Measurements from ENCODE around the gene EZR. TPM values are rescaled to one million over a fixed set of nuclear protein-coding genes. Genes with fewer than 3 reads are reported as not detected.

Gene EZR
- total and polyA plus RNA-seq, 9 of the 15 experiments (the other 6 are each of a cell fraction or from before 2014, with no cell fraction given), result 36.5 to 162 (median 104) TPM

DNA sequence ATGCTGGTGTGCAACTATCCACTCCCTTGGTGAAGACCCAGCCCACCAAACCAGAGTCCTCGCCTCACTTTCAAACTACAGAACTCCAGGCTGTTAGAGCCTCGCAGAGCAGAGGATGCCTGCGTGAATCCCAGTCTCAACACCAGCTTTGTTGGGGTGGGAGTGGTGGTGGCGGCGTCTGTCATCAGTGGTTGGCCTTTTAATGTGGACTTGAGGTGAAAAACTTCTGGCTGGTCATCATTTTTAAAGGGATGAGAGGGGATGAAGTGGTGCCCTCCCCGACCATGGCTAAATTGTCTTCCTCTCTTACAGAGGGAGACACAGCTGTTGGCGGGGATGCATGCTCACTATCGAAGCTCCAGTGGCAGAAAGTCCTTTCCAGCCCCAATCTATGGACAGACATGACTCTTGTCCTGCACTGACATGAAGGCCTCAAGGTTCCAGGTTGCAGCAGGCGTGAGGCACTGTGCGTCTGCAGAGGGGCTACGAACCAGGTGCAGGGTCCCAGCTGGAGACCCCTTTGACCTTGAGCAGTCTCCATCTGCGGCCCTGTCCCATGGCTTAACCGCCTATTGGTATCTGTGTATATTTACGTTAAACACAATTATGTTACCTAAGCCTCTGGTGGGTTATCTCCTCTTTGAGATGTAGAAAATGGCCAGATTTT, 54.9 kb downstream of the EZR start (continued):
- TF ChIP-seq RBBP5 (IDR thresholded peaks at IDR 0.05; ENCODE audit: borderline replicate concordance, insufficient read depth, low read length, poor library complexity, severe bottlenecking) (no peak), ADNP (tag; IDR thresholded peaks at IDR 0.05) (no peak), NFYB (IDR thresholded peaks at IDR 0.05; ENCODE audit: extremely low read depth, insufficient read length) (no peak), POLR2G (IDR thresholded peaks at IDR 0.05; ENCODE audit: low read depth, low read length) (peak; percentile 28), KLF1 (tag; IDR thresholded peaks at IDR 0.05) (no peak)

DNA sequence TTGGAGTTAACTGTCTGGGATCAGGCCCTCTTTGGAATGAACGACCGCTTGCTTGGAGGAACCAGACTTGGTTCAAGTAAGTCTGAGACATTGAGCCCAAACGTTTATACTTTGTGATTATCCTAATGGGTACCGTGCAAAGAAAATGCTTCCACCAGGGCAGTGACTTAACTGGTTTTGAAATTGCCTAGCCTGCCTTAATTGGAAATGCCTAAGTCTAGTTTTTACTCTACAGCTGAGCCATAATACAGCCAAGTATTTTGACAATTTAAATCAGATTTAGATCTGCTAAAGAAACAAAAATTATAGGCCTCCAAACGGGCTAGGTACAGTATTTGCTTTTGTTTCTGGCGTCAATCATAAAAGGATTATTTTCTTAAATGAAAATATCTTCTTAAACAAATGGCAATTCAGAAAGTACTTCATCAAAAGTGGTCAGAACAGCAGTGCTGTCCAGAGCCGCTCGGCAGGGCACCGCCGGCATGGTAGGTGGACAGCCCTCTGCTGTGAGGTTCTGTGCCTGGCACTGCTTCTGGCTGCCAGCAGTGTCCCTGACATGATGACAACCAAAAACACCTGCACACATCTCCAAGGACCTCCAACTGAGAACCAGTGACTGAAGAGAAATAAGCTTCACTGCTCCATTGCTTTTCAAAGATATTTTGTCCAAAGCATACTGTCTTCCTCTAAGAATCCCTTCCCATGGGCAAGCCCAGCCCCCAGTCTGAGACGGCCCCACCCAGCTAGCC, 55.6 kb downstream of the EZR start:
- no peaks in the 10 kb centered on the region for H3K9me1 ChIP-seq (ENCODE audit: control insufficient read depth, insufficient read depth, low read length)
- ATAC-seq, result no peak
- POLR2A ChIA-PET, result interaction anchor here (0.7 to 3.1 kb wide), 12 partner anchors 8 to 301 kb away, joined by 3 to 16 read pairs (median 3); partner anchors contain the start of gene DYNLT1
- H2AFZ ChIP-seq (ENCODE audit: low read depth, low read length), result no peak overlapping the region
- BruUV-seq (replicated peaks), result no TSS peak
- H3K79me2 ChIP-seq (ENCODE audit: control insufficient read depth, insufficient read depth, low read length), result no peaks in the 10 kb centered on the region
- CTCF ChIA-PET (ENCODE audit: low intra/inter-chr PET ratio), result no interaction called here
- 65% methylated on average over 11 of the region's 11 CpGs for WGBS (ENCODE audit: insufficient coverage, low coverage, missing lambda C conversion rate)
- no peak overlapping the region for H3K27ac ChIP-seq (ENCODE audit: extremely low read depth, low read depth, low read length)
- no peak overlapping the region for H3K4me3 ChIP-seq
- FAIRE-seq, result peak; percentile 37
- no peaks in the 10 kb centered on the region for H3K9me3 ChIP-seq (replicated peaks; ENCODE audit: control insufficient read depth, insufficient read depth, low read depth, low read length)
- TF ChIP-seq SIX5 (IDR thresholded peaks at IDR 0.05; ENCODE audit: borderline replicate concordance in 1 of 2, insufficient read depth in 1 of 2, low read depth in 1 of 2, low read length in 2 of 2) (no peak), KDM4B (IDR thresholded peaks at IDR 0.05; ENCODE audit: borderline replicate concordance in 2 of 2, low read depth in 1 of 2) (no peak), FOXA3 (CRISPR knock-in tag; conservative IDR thresholded peaks at IDR 0.05 in 1 of 2, IDR thresholded peaks at IDR 0.05 in 1 of 2) (0 out of 4 replicates have a peak, but pooled peaks of 1 of the 2 experiments have one; percentile 20), RBM17 (IDR thresholded peaks at IDR 0.05; ENCODE audit: borderline replicate concordance, low read depth, low read length) (no peak), CBX5 (IDR thresholded peaks at IDR 0.05; ENCODE audit: borderline replicate concordance, low read depth) (no peak), HDGF (IDR thresholded peaks at IDR 0.05) (no peak), POLR2G (IDR thresholded peaks at IDR 0.05; ENCODE audit: low read depth, low read length) (peak; percentile 43), ARID1B (IDR thresholded peaks at IDR 0.05) (no peak), NRF1 (conservative IDR thresholded peaks at IDR 0.05 in 1 of 2, IDR thresholded peaks at IDR 0.05 in 1 of 2) (no peak), DIDO1 (tag; IDR thresholded peaks at IDR 0.05; ENCODE audit: low read depth) (no peak)
- TF ChIP-seq, protein P1, sequence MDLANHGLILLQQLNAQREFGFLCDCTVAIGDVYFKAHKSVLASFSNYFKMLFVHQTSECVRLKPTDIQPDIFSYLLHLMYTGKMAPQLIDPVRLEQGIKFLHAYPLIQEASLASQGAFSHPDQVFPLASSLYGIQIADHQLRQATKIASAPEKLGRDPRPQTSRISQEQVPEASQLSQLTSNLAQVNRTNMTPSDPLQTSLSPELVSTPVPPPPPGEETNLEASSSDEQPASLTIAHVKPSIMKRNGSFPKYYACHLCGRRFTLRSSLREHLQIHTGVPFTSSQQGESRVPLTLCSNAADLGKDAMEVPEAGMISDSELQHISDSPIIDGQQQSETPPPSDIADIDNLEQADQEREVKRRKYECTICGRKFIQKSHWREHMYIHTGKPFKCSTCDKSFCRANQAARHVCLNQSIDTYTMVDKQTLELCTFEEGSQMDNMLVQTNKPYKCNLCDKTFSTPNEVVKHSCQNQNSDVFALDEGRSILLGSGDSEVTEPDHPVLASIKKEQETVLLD (IDR thresholded peaks at IDR 0.05), result no peak
- TF ChIP-seq, protein P2, sequence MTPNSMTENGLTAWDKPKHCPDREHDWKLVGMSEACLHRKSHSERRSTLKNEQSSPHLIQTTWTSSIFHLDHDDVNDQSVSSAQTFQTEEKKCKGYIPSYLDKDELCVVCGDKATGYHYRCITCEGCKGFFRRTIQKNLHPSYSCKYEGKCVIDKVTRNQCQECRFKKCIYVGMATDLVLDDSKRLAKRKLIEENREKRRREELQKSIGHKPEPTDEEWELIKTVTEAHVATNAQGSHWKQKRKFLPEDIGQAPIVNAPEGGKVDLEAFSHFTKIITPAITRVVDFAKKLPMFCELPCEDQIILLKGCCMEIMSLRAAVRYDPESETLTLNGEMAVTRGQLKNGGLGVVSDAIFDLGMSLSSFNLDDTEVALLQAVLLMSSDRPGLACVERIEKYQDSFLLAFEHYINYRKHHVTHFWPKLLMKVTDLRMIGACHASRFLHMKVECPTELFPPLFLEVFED (CRISPR knock-in tag; conservative IDR thresholded peaks at IDR 0.05), result 0 out of 2 replicates have a peak, but pooled peaks have one; percentile 59
- no peak for DNase-seq (ENCODE audit: extremely low read depth in 1 of 4, low spot score in 3 of 4)
- H4K20me1 ChIP-seq (replicated peaks; ENCODE audit: control insufficient read depth, insufficient read depth, low read length), result peaks cover 1% of the 10 kb centered on the region; the same call in 1 of the 2 replicates
- in situ Hi-C loops (cut with MboI), result no loop called here
- H3K27me3 ChIP-seq (ENCODE audit: control insufficient read depth in 2 of 2, insufficient read depth in 2 of 2, low read length in 2 of 2), result 0 out of 5 replicates have a peak, but pooled peaks cover 0 to 4% of the 10 kb centered on the region in 2 experiments
- peak overlapping the region; percentile 51; the same call in 1 of the 2 replicates for H3K4me2 ChIP-seq (ENCODE audit: insufficient read depth, low read length)
- H3K4me1 ChIP-seq (replicated peaks in 1 of 2; ENCODE audit: control insufficient read depth in 2 of 2, insufficient read depth in 2 of 2, low read length in 2 of 2), result peaks cover 20 to 32% of the 10 kb centered on the region in 2 experiments; a peak in 4 of 5 replicates
- peak overlapping the region in 1 of 2 experiments; percentile 23; a peak in 1 of 4 replicates for H3K9ac ChIP-seq (ENCODE audit: insufficient read depth in 1 of 2, low read depth in 2 of 2, low read length in 2 of 2)
- intact Hi-C loops (cut with micrococcal nuclease), result loop anchor here (2.0 kb wide), 1 partner anchor 45 kb away; no protein-coding TSS in a partner anchor
- peaks cover 43% of the 10 kb centered on the region for H3K36me3 ChIP-seq (ENCODE audit: control insufficient read depth, insufficient read depth, low read length)
